ENCODE measurements around the gene CDCA4.

GRCh38 chr14:104981699-104982541 lies 39.0 kb downstream of the CDCA4 start:
- no peak for TF ChIP-seq EZH2phosphoT487 (conservative IDR thresholded peaks at IDR 0.05; ENCODE audit: low read length)
- TF ChIP-seq, protein P1, sequence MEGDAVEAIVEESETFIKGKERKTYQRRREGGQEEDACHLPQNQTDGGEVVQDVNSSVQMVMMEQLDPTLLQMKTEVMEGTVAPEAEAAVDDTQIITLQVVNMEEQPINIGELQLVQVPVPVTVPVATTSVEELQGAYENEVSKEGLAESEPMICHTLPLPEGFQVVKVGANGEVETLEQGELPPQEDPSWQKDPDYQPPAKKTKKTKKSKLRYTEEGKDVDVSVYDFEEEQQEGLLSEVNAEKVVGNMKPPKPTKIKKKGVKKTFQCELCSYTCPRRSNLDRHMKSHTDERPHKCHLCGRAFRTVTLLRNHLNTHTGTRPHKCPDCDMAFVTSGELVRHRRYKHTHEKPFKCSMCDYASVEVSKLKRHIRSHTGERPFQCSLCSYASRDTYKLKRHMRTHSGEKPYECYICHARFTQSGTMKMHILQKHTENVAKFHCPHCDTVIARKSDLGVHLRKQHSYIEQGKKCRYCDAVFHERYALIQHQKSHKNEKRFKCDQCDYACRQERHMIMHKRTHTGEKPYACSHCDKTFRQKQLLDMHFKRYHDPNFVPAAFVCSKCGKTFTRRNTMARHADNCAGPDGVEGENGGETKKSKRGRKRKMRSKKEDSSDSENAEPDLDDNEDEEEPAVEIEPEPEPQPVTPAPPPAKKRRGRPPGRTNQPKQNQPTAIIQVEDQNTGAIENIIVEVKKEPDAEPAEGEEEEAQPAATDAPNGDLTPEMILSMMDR (IDR thresholded peaks at IDR 0.05; ENCODE audit: insufficient read depth, low read length, poor library complexity, severe bottlenecking) = no peak
